ENCODE measurements around the gene TMEM114. TPM values are rescaled to one million over a fixed set of nuclear protein-coding genes. Genes with fewer than 3 reads are reported as not detected.

The TMEM114 gene
- polyA plus RNA-seq, 1 donor from 2014 or later = 0.62 TPM

- no peaks in the 10 kb centered on the region for H4K20me1 ChIP-seq (ENCODE audit: insufficient read depth)
These were observed 67.6 kb downstream of the TMEM114 start for GRCh38 chr16:8522757-8523156.

GRCh38 chr16:8519643-8520042 lies 70.7 kb downstream of the TMEM114 start:
- Histone ChIP-seq H2AFZ (ENCODE audit: low read depth, low read length) (no peak overlapping the region), H3K9me2 (ENCODE audit: insufficient read depth, low read length) (no peaks in the 10 kb centered on the region), H3K79me2 (replicated peaks; ENCODE audit: insufficient read depth, low read length) (no peaks in the 10 kb centered on the region), H3K27me3 (ENCODE audit: insufficient read depth, low read depth, low read length) (no peaks in the 10 kb centered on the region), H3K9me3 (ENCODE audit: low read length) (no peaks in the 10 kb centered on the region), H3K27ac (ENCODE audit: low read length) (no peak overlapping the region), H3F3A (ENCODE audit: insufficient read depth, low read length, poor library complexity, severe bottlenecking) (no peaks in the 10 kb centered on the region), H3K36me3 (ENCODE audit: insufficient read depth, low read length) (no peaks in the 10 kb centered on the region), H4K20me1 (ENCODE audit: insufficient read depth) (no peaks in the 10 kb centered on the region), H3K4me3 (ENCODE audit: low read length) (no peak overlapping the region), H3K9ac (ENCODE audit: low read length) (no peak overlapping the region), H3K4me2 (ENCODE audit: low read length) (no peak overlapping the region)
- TF ChIP-seq TAF1 (IDR thresholded peaks at IDR 0.05; ENCODE audit: low read depth) (no peak), POLR2AphosphoS5 (IDR thresholded peaks at IDR 0.05) (no peak), EP300 (conservative IDR thresholded peaks at IDR 0.05; ENCODE audit: poor library complexity, severe bottlenecking) (no peak), MXI1 (conservative IDR thresholded peaks at IDR 0.05; ENCODE audit: poor library complexity, severe bottlenecking) (no peak), CTCF (IDR thresholded peaks at IDR 0.05; ENCODE audit: poor library complexity, severe bottlenecking) (no peak), SMC3 (conservative IDR thresholded peaks at IDR 0.05; ENCODE audit: poor library complexity) (no peak), EZH2 (IDR thresholded peaks at IDR 0.05; ENCODE audit: borderline replicate concordance, insufficient read depth, low read length, poor library complexity, severe bottlenecking) (no peak), REST (IDR thresholded peaks at IDR 0.05; ENCODE audit: borderline replicate concordance) (no peak), RAD21 (conservative IDR thresholded peaks at IDR 0.05) (no peak)

More at GRCh38 chr16:8522757-8523156, 67.6 kb downstream of the TMEM114 start:
- no peaks in the 10 kb centered on the region for H3K79me2 ChIP-seq (replicated peaks; ENCODE audit: insufficient read depth, low read length)
- H2AFZ ChIP-seq (ENCODE audit: low read depth, low read length) = no peak overlapping the region
- no peaks in the 10 kb centered on the region for H3F3A ChIP-seq (ENCODE audit: insufficient read depth, low read length, poor library complexity, severe bottlenecking)
- H3K4me3 ChIP-seq (ENCODE audit: low read length) = no peak overlapping the region
- no peak for TF ChIP-seq POLR2AphosphoS5 (IDR thresholded peaks at IDR 0.05)
- TF ChIP-seq EZH2 (IDR thresholded peaks at IDR 0.05; ENCODE audit: borderline replicate concordance, insufficient read depth, low read length, poor library complexity, severe bottlenecking) = no peak
- H3K27ac ChIP-seq (ENCODE audit: low read length) = no peak overlapping the region
- no peak overlapping the region for H3K4me2 ChIP-seq (ENCODE audit: low read length)
- no peaks in the 10 kb centered on the region for H3K27me3 ChIP-seq (ENCODE audit: insufficient read depth, low read depth, low read length)
- no peaks in the 10 kb centered on the region for H3K9me2 ChIP-seq (ENCODE audit: insufficient read depth, low read length)
- no peak overlapping the region for H3K9ac ChIP-seq (ENCODE audit: low read length)
- no peaks in the 10 kb centered on the region for H3K36me3 ChIP-seq (ENCODE audit: insufficient read depth, low read length)
- no peaks in the 10 kb centered on the region for H3K9me3 ChIP-seq (ENCODE audit: low read length)

Other genes starting within 250 kb of the TMEM114 start
- gene METTL22, start 31.2 kb upstream of the TMEM114 start, polyA plus RNA-seq = 51.3 and 64.5 TPM in 2 replicates
- gene ABAT, start 84.1 kb upstream of the TMEM114 start, polyA plus RNA-seq = 125 and 132 TPM in 2 replicates
- 5.3 and 7.7 TPM in 2 replicates for gene TMEM186, start 207.1 kb upstream of the TMEM114 start, polyA plus RNA-seq
- gene PMM2, start 207.3 kb upstream of the TMEM114 start, polyA plus RNA-seq = 13.9 and 20.2 TPM in 2 replicates